ENCODE results near the gene PLPP2. TPM values are rescaled to one million over a fixed set of nuclear protein-coding genes. Genes with fewer than 3 reads are reported as not detected.

PLPP2 gene
- total RNA-seq, 2 experiments from 2014 or later = 0.03 to 0.80 TPM

DNA sequence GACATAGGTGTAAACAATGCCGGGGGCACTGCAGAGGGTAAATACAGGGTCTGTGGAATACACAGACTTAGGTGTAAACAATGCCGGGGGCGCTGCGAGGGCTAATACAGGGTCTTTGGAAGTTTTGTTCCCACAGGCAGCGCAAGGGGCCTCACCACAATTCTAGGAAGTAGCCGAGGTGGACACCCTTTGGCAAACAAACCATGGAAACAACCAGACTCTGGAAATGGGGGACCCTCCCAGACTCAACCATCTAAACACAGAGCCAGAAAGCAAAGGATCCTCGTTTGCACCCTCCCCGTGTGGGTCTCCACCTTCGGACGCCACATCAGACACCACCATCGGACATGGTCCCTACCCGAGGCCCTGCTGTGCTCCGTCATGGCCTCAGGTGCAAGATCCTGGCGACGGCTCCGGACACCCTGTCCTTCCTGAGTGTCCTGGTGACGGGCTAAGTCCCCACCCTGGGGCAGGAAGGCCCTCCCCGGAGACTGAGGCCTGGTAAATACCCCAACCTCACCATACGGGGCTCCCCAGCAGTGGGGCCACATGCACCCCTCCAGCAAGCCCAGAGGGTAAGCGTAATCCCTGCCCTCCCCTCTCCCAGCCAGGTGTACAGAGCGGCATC is 16.7 kb upstream of the PLPP2 start:
- Histone ChIP-seq H3K4me3 (ENCODE audit: low read depth, low read length, poor library complexity, severe bottlenecking) (no peak overlapping the region), H3K36me3 (ENCODE audit: insufficient read depth, low read length) (peaks cover 48% of the 10 kb centered on the region), H3K27ac (ENCODE audit: low read depth, low read length, poor library complexity, severe bottlenecking) (no peak overlapping the region), H3K79me2 (ENCODE audit: insufficient read depth, low read depth, low read length) (no peaks in the 10 kb centered on the region), H3K4me1 (ENCODE audit: insufficient read depth, low read length, poor library complexity, severe bottlenecking) (no peaks in the 10 kb centered on the region), H2AFZ (ENCODE audit: low read length) (no peak overlapping the region), H4K20me1 (ENCODE audit: insufficient read depth, low read length) (no peaks in the 10 kb centered on the region), H3K4me2 (ENCODE audit: low read length) (no peak overlapping the region), H3K9me2 (ENCODE audit: insufficient read depth, low read length) (no peaks in the 10 kb centered on the region), H3K9me3 (ENCODE audit: low read length) (no peaks in the 10 kb centered on the region)
- intact Hi-C loops (cut with micrococcal nuclease; ENCODE audit: unreplicated experiment) = no loop called here
- DNase-seq (ENCODE audit: low spot score) = no peak
- ChIA-PET POLR2A (no interaction called here), CTCF (ENCODE audit: unreplicated experiment) (no interaction called here)
- no peak for TF ChIP-seq CTCF (conservative IDR thresholded peaks at IDR 0.05; ENCODE audit: low read length)
- no peak for TF ChIP-seq EZH2phosphoT487 (IDR thresholded peaks at IDR 0.05; ENCODE audit: borderline replicate concordance, low read depth, low read length)
- BruUV-seq (replicated peaks) = no TSS peak

GRCh38 chr19:307111-307531 is 15.9 kb upstream of the PLPP2 start:
- no peak for DNase-seq (ENCODE audit: low spot score)
- no peak overlapping the region for H3K4me3 ChIP-seq (ENCODE audit: low read depth, low read length, poor library complexity, severe bottlenecking)
- H3K36me3 ChIP-seq (ENCODE audit: insufficient read depth, low read length) = peaks cover 47% of the 10 kb centered on the region
- TF ChIP-seq CTCF (conservative IDR thresholded peaks at IDR 0.05; ENCODE audit: low read length) (no peak), EZH2phosphoT487 (IDR thresholded peaks at IDR 0.05; ENCODE audit: borderline replicate concordance, low read depth, low read length) (no peak)
- H3K4me1 ChIP-seq (ENCODE audit: insufficient read depth, low read length, poor library complexity, severe bottlenecking) = no peaks in the 10 kb centered on the region
- no peaks in the 10 kb centered on the region for H3K9me3 ChIP-seq (ENCODE audit: low read length)
- POLR2A ChIA-PET = no interaction called here
- intact Hi-C loops (cut with micrococcal nuclease; ENCODE audit: unreplicated experiment) = no loop called here
- H2AFZ ChIP-seq (ENCODE audit: low read length) = no peak overlapping the region
- H3K79me2 ChIP-seq (ENCODE audit: insufficient read depth, low read depth, low read length) = no peaks in the 10 kb centered on the region
- BruUV-seq (replicated peaks) = no TSS peak
- H3K4me2 ChIP-seq (ENCODE audit: low read length) = no peak overlapping the region
- CTCF ChIA-PET (ENCODE audit: unreplicated experiment) = no interaction called here
- H3K27ac ChIP-seq (ENCODE audit: low read depth, low read length, poor library complexity, severe bottlenecking) = no peak overlapping the region
- no peaks in the 10 kb centered on the region for H4K20me1 ChIP-seq (ENCODE audit: insufficient read depth, low read length)
- no peaks in the 10 kb centered on the region for H3K9me2 ChIP-seq (ENCODE audit: insufficient read depth, low read length)

- no peaks in the 10 kb centered on the region for H3K4me1 ChIP-seq (ENCODE audit: insufficient read depth, low read length, poor library complexity, severe bottlenecking)
- H3K4me3 ChIP-seq (ENCODE audit: low read depth, low read length, poor library complexity, severe bottlenecking) = no peak overlapping the region
- H3K36me3 ChIP-seq (ENCODE audit: insufficient read depth, low read length) = peaks cover 43% of the 10 kb centered on the region
- ChIA-PET CTCF (ENCODE audit: unreplicated experiment) (no interaction called here), POLR2A (no interaction called here)
- no peak overlapping the region for H2AFZ ChIP-seq (ENCODE audit: low read length)
- no peak for TF ChIP-seq CTCF (conservative IDR thresholded peaks at IDR 0.05; ENCODE audit: low read length)
- TF ChIP-seq EZH2phosphoT487 (IDR thresholded peaks at IDR 0.05; ENCODE audit: borderline replicate concordance, low read depth, low read length) = no peak
- no peak overlapping the region for H3K27ac ChIP-seq (ENCODE audit: low read depth, low read length, poor library complexity, severe bottlenecking)
- no peaks in the 10 kb centered on the region for H4K20me1 ChIP-seq (ENCODE audit: insufficient read depth, low read length)
- DNase-seq (ENCODE audit: low spot score) = no peak
- H3K79me2 ChIP-seq (ENCODE audit: insufficient read depth, low read depth, low read length) = no peaks in the 10 kb centered on the region
- no peak overlapping the region for H3K4me2 ChIP-seq (ENCODE audit: low read length)
- H3K9me3 ChIP-seq (ENCODE audit: low read length) = no peaks in the 10 kb centered on the region
- BruUV-seq (replicated peaks) = no TSS peak
- H3K9me2 ChIP-seq (ENCODE audit: insufficient read depth, low read length) = no peaks in the 10 kb centered on the region
- intact Hi-C loops (cut with micrococcal nuclease; ENCODE audit: unreplicated experiment) = no loop called here
Observed at GRCh38 chr19:306151-306900, 15.1 kb upstream of the PLPP2 start.

Data from OCI-LY7 (cell line).